C4-2B (cell line): ENCODE measurements around the gene CCDC40.

Experiments
- H3K27ac ChIP-seq: fragments of 450-650 bp; 2 replicates; pipeline ENCODE4 v1.5.1; 2017
- ZFX ChIP-seq: fragments of 450-650 bp; IDR thresholded peaks from 2 replicates; pipeline ENCODE4 v1.6.1; 2017
- TF ChIP-seq, protein P1 (sequence below): fragments of 450-650 bp; conservative IDR thresholded peaks from 2 replicates; pipeline ENCODE4 v1.5.1; 2017; ENCODE audit warnings: mild to moderate bottlenecking

The CCDC40 gene

GRCh38 chr17:80031691-80032430 is 4.6 kb upstream of the CCDC40 start:
- H3K27ac ChIP-seq: peak overlapping the region; percentile 94

DNA sequence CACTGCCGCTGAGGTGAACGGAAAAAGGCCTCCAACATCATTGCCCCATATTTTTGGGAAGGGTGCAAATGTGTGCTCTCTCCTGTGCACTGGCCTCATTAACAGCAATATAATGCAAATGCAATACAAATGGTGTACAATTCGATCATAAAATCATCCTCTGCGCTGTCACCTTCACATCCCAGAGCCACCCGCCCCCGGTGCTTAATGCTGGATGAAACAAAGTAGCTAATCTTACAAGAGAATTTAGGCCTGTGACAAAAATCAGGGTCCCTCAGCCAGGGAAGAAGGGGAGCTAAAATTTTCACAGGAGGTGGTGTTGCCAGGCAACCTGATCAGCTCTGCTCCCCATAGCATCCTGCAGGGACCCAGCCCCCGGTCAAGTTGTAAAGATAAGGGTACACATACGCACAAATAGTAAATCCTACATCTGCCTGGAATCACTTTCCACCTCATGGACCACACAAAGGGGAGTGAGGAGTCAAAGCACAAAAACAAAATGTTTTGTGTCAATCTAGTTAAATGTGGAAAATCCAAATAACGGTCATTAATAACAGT is 3.7 kb upstream of the CCDC40 start:
- no peak overlapping the region for H3K27ac ChIP-seq
- TF ChIP-seq, protein P1, sequence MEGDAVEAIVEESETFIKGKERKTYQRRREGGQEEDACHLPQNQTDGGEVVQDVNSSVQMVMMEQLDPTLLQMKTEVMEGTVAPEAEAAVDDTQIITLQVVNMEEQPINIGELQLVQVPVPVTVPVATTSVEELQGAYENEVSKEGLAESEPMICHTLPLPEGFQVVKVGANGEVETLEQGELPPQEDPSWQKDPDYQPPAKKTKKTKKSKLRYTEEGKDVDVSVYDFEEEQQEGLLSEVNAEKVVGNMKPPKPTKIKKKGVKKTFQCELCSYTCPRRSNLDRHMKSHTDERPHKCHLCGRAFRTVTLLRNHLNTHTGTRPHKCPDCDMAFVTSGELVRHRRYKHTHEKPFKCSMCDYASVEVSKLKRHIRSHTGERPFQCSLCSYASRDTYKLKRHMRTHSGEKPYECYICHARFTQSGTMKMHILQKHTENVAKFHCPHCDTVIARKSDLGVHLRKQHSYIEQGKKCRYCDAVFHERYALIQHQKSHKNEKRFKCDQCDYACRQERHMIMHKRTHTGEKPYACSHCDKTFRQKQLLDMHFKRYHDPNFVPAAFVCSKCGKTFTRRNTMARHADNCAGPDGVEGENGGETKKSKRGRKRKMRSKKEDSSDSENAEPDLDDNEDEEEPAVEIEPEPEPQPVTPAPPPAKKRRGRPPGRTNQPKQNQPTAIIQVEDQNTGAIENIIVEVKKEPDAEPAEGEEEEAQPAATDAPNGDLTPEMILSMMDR: no peak
- TF ChIP-seq ZFX: no peak

More at GRCh38 chr17:80031691-80032430, 4.6 kb upstream of the CCDC40 start:
- TF ChIP-seq, protein P1: no peak
- no peak for TF ChIP-seq ZFX

- TF ChIP-seq, protein P1: no peak
- TF ChIP-seq ZFX: no peak
- H3K27ac ChIP-seq: no peak overlapping the region
Measured at GRCh38 chr17:80033840-80034239, 2.6 kb upstream of the CCDC40 start.

DNA sequence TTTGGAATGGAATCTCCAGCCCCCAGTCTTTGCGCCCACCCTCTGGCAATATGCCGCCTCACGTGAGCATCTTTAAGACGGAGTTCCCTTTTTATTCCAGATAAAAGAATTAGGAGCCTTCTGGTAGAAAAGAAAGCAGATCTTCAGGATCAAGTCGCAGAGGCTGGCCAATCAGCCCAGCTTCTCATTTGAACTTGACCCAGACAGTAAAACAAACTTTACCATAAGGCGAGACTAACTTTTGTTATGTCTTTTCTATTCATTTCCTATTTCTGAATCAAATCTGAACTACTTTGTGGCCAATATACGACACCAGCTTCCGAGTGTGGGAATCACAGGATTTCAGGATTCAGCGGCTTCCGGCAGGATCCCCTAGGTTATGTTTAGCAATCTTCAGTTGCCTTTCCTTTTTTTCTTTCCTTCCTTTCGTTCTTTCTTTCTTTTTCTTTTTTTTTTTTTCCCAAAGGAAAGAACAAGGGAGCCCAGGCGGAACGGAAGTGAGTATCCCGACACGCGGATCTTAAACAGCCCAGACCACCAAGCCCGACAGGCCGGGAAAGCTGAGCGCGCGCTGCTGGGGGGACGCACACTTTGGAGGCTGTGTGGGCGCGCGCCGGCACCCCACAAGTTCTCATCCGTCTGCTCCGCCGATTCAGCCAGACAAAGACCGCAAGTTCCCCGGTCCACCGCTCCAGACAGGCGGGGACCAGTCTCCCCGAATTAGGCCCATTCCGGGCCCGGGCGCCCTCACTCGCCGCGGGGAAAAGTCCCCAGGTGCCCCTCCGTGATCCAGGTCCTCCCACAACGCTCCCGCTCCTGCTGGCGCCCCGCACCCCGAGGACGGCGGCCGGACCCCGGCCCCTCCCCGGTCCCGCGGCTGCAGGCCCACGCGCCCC is 1.4 kb upstream of the CCDC40 start:
- H3K27ac ChIP-seq: peak overlapping the region; percentile 89

DNA sequence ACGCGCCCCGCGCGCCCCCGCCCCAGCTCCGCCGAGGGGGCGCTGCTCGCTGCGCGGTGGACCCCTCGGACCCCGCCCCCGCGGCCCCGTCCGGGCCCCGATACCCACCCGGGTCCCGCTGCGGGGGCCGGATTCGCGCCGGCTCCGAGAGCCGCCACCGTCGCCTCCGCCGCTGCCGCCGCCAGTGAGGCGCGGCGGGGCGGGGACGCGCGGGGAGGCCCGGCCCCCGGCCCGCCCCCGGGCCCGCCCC is 830 bp upstream of the CCDC40 start, which contains the start of gene TBC1D16:
TBC1D16 (minus strand) TSS at position 186 of the 250 bp plus-strand sequence. CDS start 22,325 bp downstream, outside the sequence.
- TF ChIP-seq ZFX: no peak; the same call in 1 of the 2 replicates
- TF ChIP-seq, protein P1: no peak
- peak within 1 kb of the TSS; percentile 89 for H3K27ac ChIP-seq

More for the DNA sequence above, 1.4 kb upstream of the CCDC40 start:
- TF ChIP-seq, protein P1: no peak
- TF ChIP-seq ZFX: peak; percentile 67; the same call in 1 of the 2 replicates

GRCh38 chr17:80036715-80037477 is 454 bp downstream of the CCDC40 start:
- TF ChIP-seq, protein P1: no peak
- peak; percentile 44; the same call in 1 of the 2 replicates for TF ChIP-seq ZFX
- H3K27ac ChIP-seq: peak overlapping the region; percentile 89
